ENCODE results near the gene PLK3.

GRCh38 chr1:44811234-44811633 lies 11.1 kb downstream of the PLK3 start:
- no peak for TF ChIP-seq CTCF (IDR thresholded peaks at IDR 0.05; ENCODE audit: poor library complexity)
- no peak for TF ChIP-seq EZH2 (IDR thresholded peaks at IDR 0.05; ENCODE audit: borderline replicate concordance)
- TF ChIP-seq EZH2phosphoT487 (IDR thresholded peaks at IDR 0.05; ENCODE audit: low read depth, severe bottlenecking, unreplicated experiment), result no peak

All from hepatocyte (in vitro differentiated cells).